GM23338 (cell line): ENCODE results near the gene CYYR1. TPM values are rescaled to one million over a fixed set of nuclear protein-coding genes. Genes with fewer than 3 reads are reported as not detected.

Experiments used
- ATAC-seq: fragments of 200-7000 bp; cut with Tn5 transposase; 3 replicates; pipeline ENCODE4 v1.9.1; 2020
- DNase-seq: peaks from one replicate; pipeline ENCODE4 v3.0.0-alpha.2; 2015; ENCODE audit warnings: low spot score
- H2AFZ ChIP-seq: fragments of 200-600 bp; sonication (generic); 2 replicates; pipeline ENCODE4 v1.8.0; 2016; ENCODE audit warnings: antibody characterized with exemption, mild to moderate bottlenecking, moderate library complexity
- H3F3A ChIP-seq: fragments of 200-600 bp; sonication (generic); replicated peaks from 2 replicates; pipeline ENCODE4 v1.8.0; 2017; ENCODE audit warnings: antibody characterized with exemption, mixed run types, low read depth
- H3K27ac ChIP-seq: fragments of 200-600 bp; sonication (generic); 2 replicates; pipeline ENCODE4 v1.6.1; 2016; ENCODE audit warnings: low read depth
- H3K27me3 ChIP-seq: fragments of 200-600 bp; sonication (generic); 2 replicates; pipeline ENCODE4 v1.8.0; 2016; ENCODE audit warnings: mild to moderate bottlenecking, mixed run types, moderate library complexity; ENCODE audit not compliant: insufficient read depth
- H3K36me3 ChIP-seq: fragments of 200-600 bp; sonication (generic); 2 replicates; pipeline ENCODE4 v1.8.0; 2016; ENCODE audit warnings: mild to moderate bottlenecking; ENCODE audit not compliant: insufficient read depth
- H3K4me1 ChIP-seq: fragments of 200-600 bp; sonication (generic); 2 replicates; pipeline ENCODE4 v1.8.0; 2016; ENCODE audit warnings: mild to moderate bottlenecking, moderate library complexity; ENCODE audit not compliant: insufficient read depth
- H3K4me2 ChIP-seq: fragments of 200-600 bp; sonication (generic); 2 replicates; pipeline ENCODE4 v1.7.1; 2017; ENCODE audit warnings: mixed run types
- H3K4me3 ChIP-seq: fragments of 200-600 bp; sonication (generic); 2 replicates; pipeline ENCODE4 v1.6.1; 2016; ENCODE audit warnings: mixed run types
- H3K79me2 ChIP-seq: fragments of 200-600 bp; sonication (generic); replicated peaks from 2 replicates; pipeline ENCODE4 v1.8.0; 2017; ENCODE audit warnings: mild to moderate bottlenecking; ENCODE audit not compliant: insufficient read depth
- H3K9me2 ChIP-seq: fragments of 200-600 bp; sonication (generic); 2 replicates; pipeline ENCODE4 v1.8.0; 2017; ENCODE audit not compliant: insufficient read depth
- H4K20me1 ChIP-seq: fragments of 200-600 bp; sonication (generic); replicated peaks from 2 replicates; pipeline ENCODE4 v1.8.0; 2017; ENCODE audit warnings: mild to moderate bottlenecking; ENCODE audit not compliant: insufficient read depth
- H3K27ac Mint-ChIP-seq: 2 replicates; pipeline ENCODE4 v1.8.0; 2020; ENCODE audit warnings: inconsistent platforms, mild to moderate bottlenecking, moderate library complexity, mixed read lengths
- H3K27me3 Mint-ChIP-seq: 3 replicates; pipeline ENCODE4 v1.8.0; 2022; ENCODE audit warnings: low read depth, mild to moderate bottlenecking, moderate library complexity, mixed read lengths, inconsistent platforms; ENCODE audit not compliant: insufficient read depth, poor library complexity
- H3K36me3 Mint-ChIP-seq: 3 replicates; pipeline ENCODE4 v1.8.0; 2021; ENCODE audit warnings: low read depth, mild to moderate bottlenecking, inconsistent platforms, moderate library complexity, mixed read lengths
- H3K4me1 Mint-ChIP-seq: 3 replicates; pipeline ENCODE4 v1.8.0; 2020; ENCODE audit warnings: mild to moderate bottlenecking, inconsistent platforms, mixed read lengths
- H3K4me3 Mint-ChIP-seq: 3 replicates; pipeline ENCODE4 v1.8.0; 2021; ENCODE audit warnings: moderate library complexity, mild to moderate bottlenecking, inconsistent platforms, mixed read lengths
- H3K9me3 Mint-ChIP-seq: 3 replicates; pipeline ENCODE4 v1.8.0; 2020; ENCODE audit warnings: moderate library complexity, mild to moderate bottlenecking, inconsistent platforms, mixed read lengths
- CREB1 ChIP-seq: fragments of 250-450 bp; sonication (Bioruptor Pico); IDR thresholded peaks from 2 replicates; pipeline ENCODE4 v1.5.0; 2020; ENCODE audit warnings: low read depth, mild to moderate bottlenecking, moderate library complexity
- EZH2 ChIP-seq: fragments of 200-600 bp; sonication (generic); IDR thresholded peaks from one replicate; pipeline ENCODE4 v1.8.0; 2017; ENCODE audit warnings: antibody characterized with exemption, mild to moderate bottlenecking, low read depth; ENCODE audit not compliant: unreplicated experiment
- EZH2phosphoT487 ChIP-seq: fragments of 200-600 bp; sonication (generic); IDR thresholded peaks from one replicate; pipeline ENCODE4 v1.8.1; 2018; ENCODE audit warnings: antibody characterized with exemption; ENCODE audit not compliant: unreplicated experiment
- JUNB ChIP-seq: IDR thresholded peaks from one replicate; pipeline ENCODE4 v1.6.1; 2016; ENCODE audit warnings: antibody characterized with exemption; ENCODE audit not compliant: unreplicated experiment
- NANOG ChIP-seq: IDR thresholded peaks from 2 replicates; pipeline ENCODE4 v1.6.1; 2016; ENCODE audit warnings: antibody characterized with exemption, borderline replicate concordance
- POLR2AphosphoS5 ChIP-seq: IDR thresholded peaks from 2 replicates; pipeline ENCODE4 v1.6.1; 2016; ENCODE audit warnings: antibody characterized with exemption, low read depth
- REST ChIP-seq: IDR thresholded peaks from one replicate; pipeline ENCODE4 v1.6.1; 2018; ENCODE audit warnings: antibody characterized with exemption; ENCODE audit not compliant: unreplicated experiment
- STAT1 ChIP-seq: IDR thresholded peaks from one replicate; pipeline ENCODE4 v1.6.1; 2016; ENCODE audit warnings: antibody characterized with exemption; ENCODE audit not compliant: unreplicated experiment
- ZNF331 ChIP-seq: fragments of 250-450 bp; sonication (Bioruptor Pico); IDR thresholded peaks from 2 replicates; pipeline ENCODE4 v1.5.0; 2020; ENCODE audit warnings: low read depth, mild to moderate bottlenecking, moderate library complexity
- ZNF462 ChIP-seq: fragments of 250-450 bp; sonication (Bioruptor Pico); IDR thresholded peaks from 2 replicates; pipeline ENCODE4 v1.5.0; 2020; ENCODE audit warnings: mild to moderate bottlenecking, moderate library complexity
- polyA plus RNA-seq: library from polyadenylated mRNA; unstranded; fragments of >200 nt; fragmentation: Nextera tagmentation; extraction: Ambion mirVana; gene quantifications from 2 replicates; pipeline ENCODE4 v1.2.1, GENCODE V29; 2016
- total RNA-seq: library from RNA; depleted of rRNA; stranded (reverse); fragments of >200 nt; shearing (Covaris generic); gene quantifications from 2 replicates; pipeline ENCODE4 v1.2.3, GENCODE V29; 2014

Gene CYYR1
- total and polyA plus RNA-seq, 2 experiments from 2014 or later = 23.8 to 25.4 TPM

GRCh38 chr21:26565546-26565945, 7.5 kb downstream of the CYYR1 start:
- no peak for DNase-seq
- Histone ChIP-seq H3K9me2 (no peaks in the 10 kb centered on the region), H4K20me1 (peaks cover 5% of the 10 kb centered on the region), H3K27me3 (no peaks in the 10 kb centered on the region), H3K4me3 (no peak overlapping the region), H3K4me2 (no peak overlapping the region), H2AFZ (no peak overlapping the region), H3F3A (no peaks in the 10 kb centered on the region), H3K27ac (no peak overlapping the region), H3K36me3 (peaks cover 9% of the 10 kb centered on the region; the same call in 1 of the 2 replicates), H3K79me2 (peaks cover 50% of the 10 kb centered on the region), H3K4me1 (peaks cover 6% of the 10 kb centered on the region)
- no peak overlapping the region for H3K27ac Mint-ChIP-seq
- no peaks in the 10 kb centered on the region for H3K9me3 Mint-ChIP-seq
- ATAC-seq = no peak
- H3K4me3 Mint-ChIP-seq = no peak overlapping the region
- H3K27me3 Mint-ChIP-seq = no peaks in the 10 kb centered on the region
- H3K36me3 Mint-ChIP-seq = peaks cover 27% of the 10 kb centered on the region; the same call in 2 of the 3 replicates
- TF ChIP-seq ZNF331 (CRISPR knock-in tag) (no peak), EZH2 (no peak), ZNF462 (no peak), JUNB (no peak), CREB1 (CRISPR knock-in tag) (no peak), REST (no peak), EZH2phosphoT487 (no peak), STAT1 (no peak), NANOG (no peak), POLR2AphosphoS5 (no peak)
- peaks cover 16% of the 10 kb centered on the region for H3K4me1 Mint-ChIP-seq
